Adrenal gland (tissue), 12 donors: Measurements from ENCODE around the gene MEF2C. TPM values are rescaled to one million over a fixed set of nuclear protein-coding genes. Genes with fewer than 3 reads are reported as not detected.

Source experiments
- DNase-seq, 7 donors: peaks; one replicate each; pipeline ENCODE4 v3.0.0-alpha.2; 2019 to 2020
- H3K27ac ChIP-seq, 5 donors: fragments of 200-600 bp; sonication (generic) in 4 of 5; 1 replicate in 3 of 5; 2 replicates in 2 of 5; pipeline versions ENCODE4 v1.5.1 to v1.8.0; 2016 to 2020; ENCODE audit warnings: mild to moderate bottlenecking in 1 of 5
- H3K27me3 ChIP-seq: fragments of 200-600 bp; 2 replicates; pipeline ENCODE4 v1.8.0; 2021
- H3K36me3 ChIP-seq, 2 donors: fragments of 200-600 bp; replicated peaks in 1 of 2; 1 replicate in 1 of 2; 2 replicates in 1 of 2; pipeline versions ENCODE4 v1.5.1 to v1.8.0; 2018 to 2022
- H3K4me1 ChIP-seq, 2 donors: fragments of 200-600 bp; replicated peaks in 1 of 2; 1 replicate in 1 of 2; 2 replicates in 1 of 2; pipeline versions ENCODE4 v1.5.1 to v1.8.0; 2018 to 2021
- H3K4me3 ChIP-seq, 4 donors: fragments of 200-600 bp; sonication (generic) in 3 of 4; one replicate each; pipeline ENCODE4 v1.5.1; 2016 to 2018
- H3K9me3 ChIP-seq, 3 donors: fragments of 200-600 bp; sonication (generic) in 1 of 3; replicated peaks in 1 of 3; 1 replicate in 2 of 3; 2 replicates in 1 of 3; pipeline versions ENCODE4 v1.5.1 to v1.8.0; 2016 to 2021
- POLR2A ChIP-seq, 2 donors: fragments of 450-650 bp; IDR thresholded peaks; one replicate each; pipeline ENCODE4 v1.6.1; 2017; ENCODE audit warnings: antibody characterized with exemption in 2 of 2, mild to moderate bottlenecking in 2 of 2, moderate library complexity in 1 of 2
- WGBS, 4 donors: extraction: QIAGEN DNeasy Blood & Tissue Kit in 2 of 4; methylation state at CpG; one replicate each; pipeline versions ENCODE4 v1.1.5 to v1.1.7; 2013 to 2017; 5-methylcytosine and 5-hydroxymethylcytosine counted together
- intact Hi-C, 2 donors: fragments of 100-400 bp; cut with DNase I; formaldehyde crosslinking; loops; one replicate each; pipeline versions ENCODE4 v1.14.1 to v1.15.0; 2022 to 2023
- polyA plus RNA-seq, 3 donors: library from polyadenylated mRNA; stranded (reverse); fragments of 200-250 nt in 2 of 3; fragments of 350-450 nt in 1 of 3; fragmentation: Illumina TruSeq in 1 of 3; extraction: RNeasy Lipid Tissue Mini Kit (QIAGEN cat#74804) in 1 of 3; gene quantifications; one replicate each; pipeline ENCODE4 v1.2.3, GENCODE V29; 2013 to 2014
- total RNA-seq, 9 donors: library from RNA; depleted of rRNA in 4 of 9; stranded (reverse); fragments of >200 nt in 4 of 9; fragments of 120-200 nt in 1 of 9; fragmentation: NEBNext Ultra II Directional in 1 of 9; extraction: Animal tissue kit (Norgen Biotek cat#: 25700) in 1 of 9; gene quantifications; one replicate each; pipeline versions ENCODE4 v1.1.0 to v1.2.4, GENCODE V29; 2013 to 2023
- TF ChIP-seq, protein P1 (sequence below), 6 experiments: fragments of 450-650 bp in 4 of 6; fragments of 200-600 bp in 2 of 6; sonication (generic) in 1 of 6; IDR thresholded peaks; 1 replicate in 5 of 6; 2 replicates in 1 of 6; pipeline versions ENCODE4 v1.5.1 to v1.8.0; 2016 to 2021; ENCODE audit warnings: antibody characterized with exemption in 6 of 6, mild to moderate bottlenecking in 2 of 6, moderate library complexity in 1 of 6
- donor health status: healthy with polysubstance abuse.
- donor health status: Bipolar disorder and iron deficiency.
- donor health status: DM: yes; HTN: yes; CAD: no.
- donor health status: DM: no; HTN: no; CAD: no.
- donor health status: DM: no; HTN: no; CAD: no.
- donor health status: DM: yes; HTN: yes; CAD: no.

MEF2C gene
- total and polyA plus RNA-seq, 12 donors, result 26.8 to 172 (median 69.2) TPM

DNA sequence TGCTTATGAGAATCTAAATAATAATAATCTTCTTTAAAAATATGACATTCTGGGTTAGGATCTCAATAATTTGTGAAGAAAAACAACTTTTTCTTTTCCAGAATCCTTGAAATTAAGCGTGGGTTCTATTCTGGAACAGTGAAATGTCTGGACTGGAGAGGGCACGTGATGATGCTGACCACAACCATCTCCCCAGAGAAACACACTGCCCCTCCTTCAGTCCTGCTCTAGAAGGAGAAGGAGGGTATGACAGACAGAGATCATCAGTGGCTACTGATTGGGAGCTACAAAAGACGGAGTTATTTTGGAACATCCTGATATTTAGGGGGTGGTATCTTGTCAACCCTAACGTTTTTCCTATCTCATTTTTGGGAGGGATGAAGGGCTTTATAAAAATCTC lies 40.2 kb downstream of the MEF2C start:
- no peaks in the 10 kb centered on the region for H3K36me3 ChIP-seq
- TF ChIP-seq, protein P1, sequence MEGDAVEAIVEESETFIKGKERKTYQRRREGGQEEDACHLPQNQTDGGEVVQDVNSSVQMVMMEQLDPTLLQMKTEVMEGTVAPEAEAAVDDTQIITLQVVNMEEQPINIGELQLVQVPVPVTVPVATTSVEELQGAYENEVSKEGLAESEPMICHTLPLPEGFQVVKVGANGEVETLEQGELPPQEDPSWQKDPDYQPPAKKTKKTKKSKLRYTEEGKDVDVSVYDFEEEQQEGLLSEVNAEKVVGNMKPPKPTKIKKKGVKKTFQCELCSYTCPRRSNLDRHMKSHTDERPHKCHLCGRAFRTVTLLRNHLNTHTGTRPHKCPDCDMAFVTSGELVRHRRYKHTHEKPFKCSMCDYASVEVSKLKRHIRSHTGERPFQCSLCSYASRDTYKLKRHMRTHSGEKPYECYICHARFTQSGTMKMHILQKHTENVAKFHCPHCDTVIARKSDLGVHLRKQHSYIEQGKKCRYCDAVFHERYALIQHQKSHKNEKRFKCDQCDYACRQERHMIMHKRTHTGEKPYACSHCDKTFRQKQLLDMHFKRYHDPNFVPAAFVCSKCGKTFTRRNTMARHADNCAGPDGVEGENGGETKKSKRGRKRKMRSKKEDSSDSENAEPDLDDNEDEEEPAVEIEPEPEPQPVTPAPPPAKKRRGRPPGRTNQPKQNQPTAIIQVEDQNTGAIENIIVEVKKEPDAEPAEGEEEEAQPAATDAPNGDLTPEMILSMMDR (IDR thresholded peaks at IDR 0.05), result no peak
- no peak for TF ChIP-seq POLR2A (IDR thresholded peaks at IDR 0.05)
- H3K4me1 ChIP-seq, result peaks cover 24 to 54% of the 10 kb centered on the region in 2 donors
- no peaks in the 10 kb centered on the region for H3K9me3 ChIP-seq
- H3K27ac ChIP-seq, result no peak overlapping the region
- no peak for DNase-seq
- intact Hi-C loops, result no loop called here
- 73 to 84% (median 73%) methylated on average over 4 of the region's 4 CpGs for WGBS, 4 donors
- H3K27me3 ChIP-seq, result no peaks in the 10 kb centered on the region
- H3K4me3 ChIP-seq, result no peak overlapping the region

DNA sequence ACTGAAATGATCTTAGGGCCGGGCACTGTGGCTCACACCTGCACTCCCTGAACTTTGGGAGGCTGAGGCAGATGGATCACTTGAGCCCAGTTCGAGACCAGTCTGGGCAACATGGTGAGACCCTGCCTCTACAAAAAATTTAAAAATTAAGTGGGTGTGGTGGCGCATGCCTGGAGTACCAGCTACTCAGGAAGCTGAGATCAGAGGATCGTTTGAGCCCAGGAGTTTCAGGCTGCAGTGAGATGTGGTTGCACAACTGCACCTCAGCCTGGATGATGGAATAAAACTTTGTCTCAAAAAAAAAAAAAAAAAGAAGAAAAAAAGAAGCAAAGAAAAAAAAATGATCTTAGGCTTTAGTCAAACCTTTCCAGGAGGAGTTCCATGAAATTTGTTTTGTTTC lies 41.8 kb downstream of the MEF2C start:
- TF ChIP-seq POLR2A (IDR thresholded peaks at IDR 0.05), result no peak
- TF ChIP-seq, protein P1 (IDR thresholded peaks at IDR 0.05), result no peak
- Histone ChIP-seq H3K4me3 (no peak overlapping the region), H3K9me3 (no peaks in the 10 kb centered on the region), H3K36me3 (no peaks in the 10 kb centered on the region), H3K27me3 (no peaks in the 10 kb centered on the region), H3K27ac (peak overlapping the region in 3 of 5 donors; percentile 4 to 39 (median 27)), H3K4me1 (peaks cover 27 to 58% of the 10 kb centered on the region in 2 donors)
- DNase-seq, result peak in 2 of 7 donors; percentile 30 to 41
- 70 to 84% (median 80%) methylated on average over 4 of the region's 4 CpGs for WGBS, 4 donors
- intact Hi-C loops, result no loop called here

DNA sequence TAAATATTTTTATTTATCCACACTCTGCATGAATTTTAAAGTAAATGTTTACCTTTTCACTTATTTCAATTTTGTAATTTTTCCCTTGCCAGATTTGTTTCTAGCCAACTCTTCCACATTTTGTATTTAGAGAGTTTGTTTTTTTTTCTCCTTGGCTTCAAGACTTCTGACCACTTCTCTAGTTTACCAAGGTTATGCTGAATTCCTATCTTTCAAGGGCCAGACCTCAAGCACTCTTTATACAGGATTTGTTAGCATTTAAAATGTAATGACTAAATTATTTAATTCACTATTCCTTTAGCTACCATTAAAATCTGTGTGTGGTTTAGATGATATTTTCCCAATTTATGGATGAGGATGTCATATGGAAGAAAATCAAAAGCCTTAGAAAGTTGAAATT lies 42.5 kb downstream of the MEF2C start:
- intact Hi-C loops, result no loop called here
- no peak overlapping the region for H3K4me3 ChIP-seq
- no peaks in the 10 kb centered on the region for H3K9me3 ChIP-seq
- peaks cover 31 to 65% of the 10 kb centered on the region in 2 donors for H3K4me1 ChIP-seq
- TF ChIP-seq, protein P1 (IDR thresholded peaks at IDR 0.05), result no peak
- TF ChIP-seq POLR2A (IDR thresholded peaks at IDR 0.05), result no peak
- DNase-seq, result no peak
- no peaks in the 10 kb centered on the region for H3K36me3 ChIP-seq
- peak overlapping the region in 2 of 5 donors; percentile 27 to 39 for H3K27ac ChIP-seq
- H3K27me3 ChIP-seq, result no peaks in the 10 kb centered on the region

DNA sequence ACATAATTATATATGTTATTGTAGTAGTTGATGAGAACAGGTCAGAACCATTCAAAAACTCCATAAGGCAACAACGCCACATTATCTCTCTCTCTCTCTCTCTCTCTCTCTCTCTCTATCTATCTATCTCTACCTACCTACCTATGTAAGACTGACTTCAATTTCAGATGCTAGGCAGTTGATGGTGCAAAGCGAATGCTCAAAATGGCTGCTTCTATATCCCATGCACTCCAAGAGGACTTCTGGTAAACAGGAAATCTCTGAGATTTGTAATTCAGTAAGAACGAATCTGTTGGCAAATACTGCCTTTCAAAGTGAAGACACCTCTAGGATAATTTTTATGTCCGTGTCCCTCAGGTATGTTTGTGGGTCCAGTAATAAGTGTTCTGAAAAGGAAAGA lies 43.7 kb downstream of the MEF2C start:
- intact Hi-C loops, result loop anchor here (5.0 to 10.0 kb wide), 2 partner anchors 43 to 46 kb away; partner anchors contain the start of gene MEF2C (in 2 of the 2)
- TF ChIP-seq, protein P1 (IDR thresholded peaks at IDR 0.05), result no peak
- TF ChIP-seq POLR2A (IDR thresholded peaks at IDR 0.05), result no peak
- Histone ChIP-seq H3K4me1 (peaks cover 31 to 69% of the 10 kb centered on the region in 2 donors), H3K4me3 (no peak overlapping the region), H3K36me3 (no peaks in the 10 kb centered on the region), H3K9me3 (no peaks in the 10 kb centered on the region), H3K27me3 (no peaks in the 10 kb centered on the region), H3K27ac (no peak overlapping the region)
- WGBS, 4 donors, result 90 to 93% (median 92%) methylated on average over 4 of the region's 4 CpGs
- DNase-seq, result no peak
